Neural cell (in vitro differentiated cells): ENCODE results near the gene ALK.

Experiments used
- CTCF ChIP-seq: fragments of 450-650 bp; IDR thresholded peaks from 2 replicates; pipeline ENCODE4 v1.5.1; 2014; ENCODE audit warnings: antibody characterized with exemption, mild to moderate bottlenecking, moderate library complexity; ENCODE audit not compliant: poor library complexity, severe bottlenecking
- EP300 ChIP-seq: fragments of 450-650 bp; conservative IDR thresholded peaks from 2 replicates; pipeline ENCODE4 v1.6.1; 2014; ENCODE audit warnings: antibody characterized with exemption, mild to moderate bottlenecking, moderate library complexity; ENCODE audit not compliant: poor library complexity, severe bottlenecking
- EZH2 ChIP-seq: fragments of 200-600, 300-800 bp; shearing (Covaris generic), sonication (generic); IDR thresholded peaks from 2 replicates; pipeline ENCODE4 v1.6.1; 2014; ENCODE audit warnings: antibody characterized with exemption, low read length, borderline replicate concordance, mild to moderate bottlenecking; ENCODE audit not compliant: insufficient read depth, poor library complexity, severe bottlenecking

GRCh38 chr2:29601872-29602271 is 319.5 kb downstream of the ALK start:
- TF ChIP-seq EZH2 (no peak), EP300 (no peak), CTCF (no peak)
